Karpas-422 (cell line): Measurements from ENCODE around the gene DAAM2. TPM values are rescaled to one million over a fixed set of nuclear protein-coding genes. Genes with fewer than 3 reads are reported as not detected.

ENCODE experiments used
- DNase-seq: peaks from one replicate; pipeline ENCODE4 v3.0.0-alpha.2; 2015
- H2AFZ ChIP-seq: fragments of 200-600 bp; sonication (generic); 2 replicates; pipeline ENCODE4 v1.6.1; 2014; ENCODE audit warnings: antibody characterized with exemption, low read length, mixed read lengths
- H3K27ac ChIP-seq: fragments of 200-600 bp; sonication (generic); 2 replicates; pipeline ENCODE4 v1.5.1; 2014; ENCODE audit warnings: mild to moderate bottlenecking, low read length, moderate library complexity
- H3K27me3 ChIP-seq: fragments of 200-600 bp; sonication (generic); 2 replicates; pipeline ENCODE4 v1.6.1; 2014; ENCODE audit warnings: low read length, mixed read lengths
- H3K36me3 ChIP-seq: fragments of 200-600 bp; sonication (generic); 2 replicates; pipeline ENCODE4 v1.6.1; 2014; ENCODE audit warnings: low read length, mixed read lengths; ENCODE audit not compliant: insufficient read depth
- H3K4me1 ChIP-seq: fragments of 200-600 bp; sonication (generic); 2 replicates; pipeline ENCODE4 v1.6.1; 2014; ENCODE audit warnings: mild to moderate bottlenecking, low read length, mixed read lengths
- H3K4me2 ChIP-seq: fragments of 200-600 bp; sonication (generic); 2 replicates; pipeline ENCODE4 v1.6.1; 2014; ENCODE audit warnings: low read length, low read depth, mild to moderate bottlenecking; ENCODE audit not compliant: poor library complexity, severe bottlenecking
- H3K4me3 ChIP-seq: fragments of 200-600 bp; sonication (generic); 2 replicates; pipeline ENCODE4 v1.5.1; 2014; ENCODE audit warnings: mild to moderate bottlenecking, antibody characterized with exemption, low read length, mixed read lengths
- H3K79me2 ChIP-seq: fragments of 200-600 bp; sonication (generic); 2 replicates; pipeline ENCODE4 v1.6.1; 2014; ENCODE audit warnings: mild to moderate bottlenecking, low read length, mixed read lengths
- H3K9ac ChIP-seq: fragments of 200-600 bp; sonication (generic); 2 replicates; pipeline ENCODE4 v1.6.0; 2014; ENCODE audit warnings: low read length
- H3K9me2 ChIP-seq: fragments of 200-600 bp; sonication (generic), shearing (Covaris generic); replicated peaks from 2 replicates; pipeline ENCODE4 v1.6.0; 2014; ENCODE audit warnings: mild to moderate bottlenecking, low read length, moderate library complexity; ENCODE audit not compliant: insufficient read depth
- H3K9me3 ChIP-seq: fragments of 300-700, 200-600 bp; sonication (generic); 2 replicates; pipeline ENCODE4 v1.6.1; 2014; ENCODE audit warnings: low read length, mixed read lengths
- H4K20me1 ChIP-seq: fragments of 200-600 bp; sonication (generic); 2 replicates; pipeline ENCODE4 v1.6.1; 2014; ENCODE audit warnings: mild to moderate bottlenecking, antibody characterized with exemption, low read length, low read depth; ENCODE audit not compliant: insufficient read depth
- total RNA-seq: library from RNA; depleted of rRNA; stranded (reverse); fragments of >200 nt; shearing (Covaris generic); gene quantifications from 2 replicates; pipeline ENCODE4 v1.2.3, GENCODE V29; 2014; ENCODE audit warnings: low replicate concordance; rRNA removed

Gene DAAM2
- total RNA-seq, result not detected in 2 replicates

DNA sequence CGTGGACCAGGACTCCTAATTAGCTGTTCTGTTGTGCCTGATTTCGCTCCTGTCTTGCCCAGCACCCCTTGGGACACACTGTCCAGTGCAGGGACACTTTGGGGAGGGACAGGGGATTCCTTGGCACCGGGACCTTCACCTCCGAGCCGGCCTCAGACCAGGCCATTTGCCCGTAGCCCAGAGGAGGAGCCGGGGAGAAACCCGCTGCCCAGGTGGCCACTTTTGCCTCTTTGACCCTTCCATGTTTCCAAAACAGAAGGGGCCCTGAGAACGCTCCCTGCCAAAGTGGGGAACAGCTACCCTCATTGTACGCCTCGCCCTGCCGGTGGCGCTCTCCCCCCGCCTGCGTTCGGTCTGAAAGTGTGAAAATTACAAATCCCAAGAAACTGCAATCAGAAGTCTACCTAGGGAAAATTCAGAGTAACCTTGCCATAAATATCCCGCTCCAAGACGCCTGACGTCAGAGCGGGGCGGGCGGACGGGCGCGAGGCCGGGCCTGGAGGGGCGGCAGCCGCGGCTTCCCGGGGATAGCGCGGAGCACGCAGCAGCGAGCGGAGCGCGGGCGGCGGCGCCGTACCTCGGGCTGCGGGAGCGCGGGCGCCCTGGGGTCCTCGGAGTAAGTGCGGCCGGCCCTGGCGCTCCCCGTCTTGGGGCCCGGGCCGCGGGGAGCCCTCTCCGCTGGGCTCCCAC lies at the start of gene DAAM2:
TSS of gene DAAM2 (plus strand) at position 527 of the 690 bp plus-strand sequence. CDS start 63,927 bp downstream, outside the sequence.
- Histone ChIP-seq H3K9ac (no peak within 1 kb of the TSS), H3K27me3 (no peaks in the 10 kb centered on the region), H3K4me2 (no peak within 1 kb of the TSS), H3K9me2 (no peaks in the 10 kb centered on the region), H2AFZ (no peak within 1 kb of the TSS), H3K4me1 (no peaks in the 10 kb centered on the region), H3K79me2 (no peaks in the 10 kb centered on the region), H3K4me3 (no peak within 1 kb of the TSS), H3K36me3 (no peaks in the 10 kb centered on the region), H3K27ac (no peak within 1 kb of the TSS), H4K20me1 (no peaks in the 10 kb centered on the region), H3K9me3 (no peaks in the 10 kb centered on the region)
- DNase-seq, result no peak

DNA sequence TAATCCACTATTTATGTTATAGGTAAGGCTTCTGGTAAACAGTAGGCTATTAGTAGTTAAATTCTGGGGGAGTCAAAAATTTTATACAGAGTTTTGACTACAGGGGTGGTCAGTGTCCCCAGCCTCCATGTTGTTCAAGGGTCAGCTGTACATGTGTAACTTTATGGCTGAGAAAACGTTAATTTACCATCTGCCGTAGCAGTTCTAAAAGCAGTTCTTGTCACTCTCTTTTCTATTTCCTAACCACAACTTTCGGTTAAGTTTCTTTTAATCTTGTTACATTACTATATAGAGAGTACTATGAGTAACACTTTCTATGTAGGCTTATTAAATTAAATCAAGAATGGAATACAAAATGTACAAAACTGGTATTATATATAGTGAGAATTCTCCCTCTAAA lies 45.4 kb upstream of the DAAM2 start:
- no peak for DNase-seq
- Histone ChIP-seq H3K27ac (no peak overlapping the region), H3K27me3 (no peaks in the 10 kb centered on the region), H3K36me3 (no peaks in the 10 kb centered on the region), H4K20me1 (no peaks in the 10 kb centered on the region), H3K9ac (no peak overlapping the region), H3K79me2 (no peaks in the 10 kb centered on the region), H3K9me2 (no peaks in the 10 kb centered on the region), H3K4me3 (no peak overlapping the region), H3K4me2 (no peak overlapping the region), H3K9me3 (no peaks in the 10 kb centered on the region), H3K4me1 (no peaks in the 10 kb centered on the region), H2AFZ (no peak overlapping the region)

DNA sequence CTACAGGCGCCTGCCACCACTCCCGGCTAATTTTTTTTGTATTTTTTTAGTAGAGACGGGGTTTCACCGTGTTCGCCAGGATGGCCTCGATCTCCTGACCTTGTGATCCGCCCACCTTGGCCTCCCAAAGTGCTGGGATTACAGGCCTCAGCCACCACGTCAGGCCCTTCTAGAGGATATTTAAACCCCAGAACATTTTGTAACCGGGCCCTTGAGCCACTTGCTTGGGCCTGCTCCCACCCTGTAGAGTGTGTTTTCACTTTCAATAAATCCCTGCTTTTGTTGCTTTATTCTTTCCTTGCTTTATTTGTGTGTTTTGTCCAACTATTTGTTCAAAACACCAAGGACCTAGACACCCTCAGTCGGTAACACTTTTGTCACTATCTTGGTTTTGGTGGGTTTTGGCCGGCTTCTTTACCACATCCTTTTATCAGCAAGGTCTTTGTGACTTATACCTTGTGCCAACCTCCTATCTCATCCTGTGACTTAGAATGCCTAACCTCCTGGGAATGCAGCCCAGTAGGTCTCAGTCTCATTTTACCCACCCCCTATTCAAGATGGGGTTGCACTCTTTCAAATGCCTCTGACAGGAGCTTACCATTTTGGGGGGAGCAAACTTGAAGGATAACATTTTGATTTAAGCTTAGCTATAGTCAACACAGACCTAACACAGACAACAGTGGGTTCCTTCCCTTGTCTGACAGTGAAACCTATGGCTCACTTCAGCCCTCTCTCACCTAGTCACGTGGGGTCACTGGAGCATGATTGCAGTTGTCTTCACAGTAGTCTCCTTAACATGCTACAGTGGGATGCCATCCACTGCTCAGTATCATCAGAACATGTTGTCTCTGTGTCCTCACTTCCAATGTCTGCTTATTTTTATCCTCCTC lies 39.1 kb upstream of the DAAM2 start:
- Histone ChIP-seq H3K4me1 (no peaks in the 10 kb centered on the region), H3K9me3 (no peaks in the 10 kb centered on the region), H3K36me3 (no peaks in the 10 kb centered on the region), H3K27me3 (no peaks in the 10 kb centered on the region), H2AFZ (no peak overlapping the region), H3K4me3 (no peak overlapping the region), H3K27ac (no peak overlapping the region), H4K20me1 (no peaks in the 10 kb centered on the region), H3K9me2 (no peaks in the 10 kb centered on the region), H3K9ac (no peak overlapping the region), H3K4me2 (no peak overlapping the region), H3K79me2 (no peaks in the 10 kb centered on the region)
- DNase-seq, result no peak

DNA sequence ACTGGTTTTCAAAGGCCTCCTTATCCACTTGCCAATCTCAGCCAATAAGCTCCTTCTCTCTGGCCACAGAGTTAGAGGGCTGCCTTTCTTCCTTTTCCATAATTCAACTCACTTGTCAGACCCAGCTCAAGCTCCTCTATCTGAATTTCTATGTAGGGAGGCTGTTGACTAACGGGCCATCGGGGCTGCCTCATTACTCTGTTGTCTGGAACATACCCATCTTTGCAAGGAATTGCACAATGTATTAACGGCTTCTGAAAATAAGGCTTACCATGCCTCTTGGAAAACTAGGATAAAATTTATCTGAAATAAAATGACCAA lies 38.5 kb upstream of the DAAM2 start:
- H3K27ac ChIP-seq, result no peak overlapping the region
- no peaks in the 10 kb centered on the region for H3K4me1 ChIP-seq
- no peak overlapping the region for H3K9ac ChIP-seq
- no peaks in the 10 kb centered on the region for H3K27me3 ChIP-seq
- H3K9me3 ChIP-seq, result no peaks in the 10 kb centered on the region
- H3K4me2 ChIP-seq, result no peak overlapping the region
- H3K36me3 ChIP-seq, result no peaks in the 10 kb centered on the region
- DNase-seq, result no peak
- no peak overlapping the region for H3K4me3 ChIP-seq
- no peaks in the 10 kb centered on the region for H4K20me1 ChIP-seq
- no peaks in the 10 kb centered on the region for H3K79me2 ChIP-seq
- H3K9me2 ChIP-seq, result no peaks in the 10 kb centered on the region
- no peak overlapping the region for H2AFZ ChIP-seq

DNA sequence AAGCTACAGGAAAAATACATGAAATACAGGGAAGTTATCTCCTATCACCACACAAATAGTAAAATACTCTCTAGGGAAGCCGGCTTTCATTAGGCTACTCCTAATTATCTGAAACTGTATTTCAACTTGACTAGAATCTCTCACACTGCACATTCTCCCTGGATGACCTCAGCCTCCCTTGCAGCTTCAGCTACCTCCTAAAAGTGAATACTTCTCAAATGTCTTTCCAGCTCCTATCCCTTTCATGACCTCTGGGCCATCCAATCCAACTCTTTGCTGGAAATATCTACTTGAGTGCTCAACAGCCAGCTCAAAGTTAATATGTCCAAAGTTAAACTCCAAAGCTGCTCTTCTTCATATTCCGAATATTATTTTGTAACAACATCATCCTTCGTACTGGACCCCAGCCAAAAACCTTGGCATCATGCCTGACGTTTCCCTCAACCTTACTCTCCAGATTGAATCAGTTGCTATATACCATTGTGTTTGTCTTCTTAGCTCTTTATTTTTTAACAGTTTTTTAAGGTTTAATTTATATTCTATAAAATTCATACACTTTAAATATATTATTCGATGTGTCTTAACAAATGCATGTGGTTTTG lies 37.6 kb upstream of the DAAM2 start:
- Histone ChIP-seq H2AFZ (no peak overlapping the region), H3K9ac (no peak overlapping the region), H3K79me2 (no peaks in the 10 kb centered on the region), H3K27ac (no peak overlapping the region), H3K4me1 (no peaks in the 10 kb centered on the region), H3K4me3 (no peak overlapping the region), H3K4me2 (no peak overlapping the region), H3K9me3 (no peaks in the 10 kb centered on the region), H3K27me3 (no peaks in the 10 kb centered on the region), H4K20me1 (no peaks in the 10 kb centered on the region), H3K9me2 (no peaks in the 10 kb centered on the region), H3K36me3 (no peaks in the 10 kb centered on the region)
- no peak for DNase-seq

DNA sequence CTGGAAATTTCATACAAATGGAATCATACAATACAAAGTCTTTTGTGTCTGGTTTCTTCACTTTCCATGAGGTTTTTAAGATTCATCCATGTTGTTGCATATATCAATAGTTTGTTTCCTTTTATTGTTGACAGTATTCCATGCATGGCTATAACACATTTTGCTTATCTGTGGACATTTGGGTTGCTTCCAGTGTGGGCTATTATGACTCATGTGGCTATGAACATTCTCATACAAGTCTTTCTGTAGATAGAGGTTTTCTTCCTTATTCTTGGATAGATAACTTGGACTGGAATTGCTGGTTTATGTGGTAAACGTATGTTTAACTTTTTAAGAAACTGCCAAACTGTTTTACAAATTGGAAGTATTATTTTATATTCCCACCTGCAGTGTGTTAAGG lies 36.9 kb upstream of the DAAM2 start:
- no peak overlapping the region for H3K27ac ChIP-seq
- no peak overlapping the region for H2AFZ ChIP-seq
- DNase-seq, result no peak

DNA sequence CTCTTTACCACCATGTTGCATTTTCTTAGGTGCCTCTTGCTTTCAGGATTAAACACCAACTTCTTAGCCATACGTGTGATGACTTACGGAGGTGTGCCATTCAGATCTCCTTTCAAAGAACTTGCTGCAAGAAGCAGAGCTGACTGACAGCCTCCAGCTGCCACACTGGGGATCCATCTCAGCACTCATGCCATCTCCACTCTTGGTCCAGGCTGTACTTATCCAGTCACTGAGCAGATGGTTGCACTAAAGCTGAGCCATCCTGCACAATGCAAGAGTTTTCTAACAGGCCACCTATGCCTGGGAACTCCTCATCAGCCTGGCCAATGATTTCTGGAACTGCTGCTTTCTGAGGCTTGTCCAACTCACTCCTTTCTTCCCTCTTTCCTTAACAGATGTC lies 35.6 kb upstream of the DAAM2 start:
- H3K4me3 ChIP-seq, result no peak overlapping the region
- H3K79me2 ChIP-seq, result no peaks in the 10 kb centered on the region
- H3K27me3 ChIP-seq, result no peaks in the 10 kb centered on the region
- no peaks in the 10 kb centered on the region for H4K20me1 ChIP-seq
- no peaks in the 10 kb centered on the region for H3K4me1 ChIP-seq
- no peak overlapping the region for H3K4me2 ChIP-seq
- no peak overlapping the region for H3K9ac ChIP-seq
- no peak overlapping the region for H3K27ac ChIP-seq
- no peaks in the 10 kb centered on the region for H3K9me3 ChIP-seq
- H2AFZ ChIP-seq, result no peak overlapping the region
- H3K36me3 ChIP-seq, result no peaks in the 10 kb centered on the region
- H3K9me2 ChIP-seq, result no peaks in the 10 kb centered on the region
- no peak for DNase-seq

More for the DNA sequence above, 36.9 kb upstream of the DAAM2 start:
- Histone ChIP-seq H3K9me2 (no peaks in the 10 kb centered on the region), H3K4me2 (no peak overlapping the region), H3K9ac (no peak overlapping the region), H3K79me2 (no peaks in the 10 kb centered on the region), H3K9me3 (no peaks in the 10 kb centered on the region), H3K36me3 (no peaks in the 10 kb centered on the region), H4K20me1 (no peaks in the 10 kb centered on the region), H3K4me1 (no peaks in the 10 kb centered on the region), H3K27me3 (no peaks in the 10 kb centered on the region), H3K4me3 (no peak overlapping the region)

DNA sequence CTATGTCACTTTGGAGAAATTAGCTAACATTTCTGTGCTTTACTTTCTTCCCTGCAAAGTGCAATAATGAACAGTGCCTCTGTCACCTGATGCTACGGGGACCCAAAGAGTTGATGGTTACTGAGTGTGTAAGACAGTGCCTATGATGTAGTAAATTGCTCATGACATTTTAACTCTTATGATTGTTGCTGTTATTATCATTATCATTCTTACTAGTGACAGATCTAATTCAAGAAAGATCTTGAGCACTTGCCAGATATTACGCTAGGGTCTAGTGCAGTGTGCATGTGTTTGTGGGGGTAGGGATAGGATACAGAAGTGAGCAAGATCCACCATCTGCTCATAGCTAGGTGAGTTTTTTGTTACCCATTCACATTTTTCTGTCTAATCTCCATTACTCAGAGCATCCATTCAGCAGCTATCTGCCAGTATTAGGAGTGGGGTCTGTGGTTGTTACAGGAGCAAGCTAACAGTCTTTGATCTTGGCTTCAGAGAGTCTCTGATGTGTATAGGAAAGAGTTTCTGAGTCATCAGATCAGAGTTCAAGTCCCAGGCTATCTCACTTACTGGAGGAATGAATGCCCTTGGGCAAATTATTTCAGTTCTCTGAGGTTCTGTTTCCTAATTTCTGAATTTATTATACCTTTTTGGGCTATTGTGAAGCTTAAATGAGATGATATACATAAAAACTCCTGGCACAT lies 33.1 kb upstream of the DAAM2 start:
- Histone ChIP-seq H4K20me1 (no peaks in the 10 kb centered on the region), H3K9ac (no peak overlapping the region), H3K9me3 (no peaks in the 10 kb centered on the region), H3K4me2 (no peak overlapping the region), H3K27ac (no peak overlapping the region), H3K4me3 (no peak overlapping the region), H3K36me3 (no peaks in the 10 kb centered on the region), H3K79me2 (no peaks in the 10 kb centered on the region), H3K27me3 (no peaks in the 10 kb centered on the region), H3K4me1 (no peaks in the 10 kb centered on the region), H3K9me2 (no peaks in the 10 kb centered on the region), H2AFZ (no peak overlapping the region)
- no peak for DNase-seq
